GM12873 (cell line): ENCODE data around the gene ADCY4.

Source experiments
- TF ChIP-seq, protein P1 (sequence below): IDR thresholded peaks from 2 replicates; pipeline ENCODE4 v1.5.1; 2012; ENCODE audit warnings: low read depth, mild to moderate bottlenecking, moderate library complexity, low read length, control low read depth; ENCODE audit not compliant: insufficient read depth; ENCODE audit errors: missing control alignments

The ADCY4 gene

DNA sequence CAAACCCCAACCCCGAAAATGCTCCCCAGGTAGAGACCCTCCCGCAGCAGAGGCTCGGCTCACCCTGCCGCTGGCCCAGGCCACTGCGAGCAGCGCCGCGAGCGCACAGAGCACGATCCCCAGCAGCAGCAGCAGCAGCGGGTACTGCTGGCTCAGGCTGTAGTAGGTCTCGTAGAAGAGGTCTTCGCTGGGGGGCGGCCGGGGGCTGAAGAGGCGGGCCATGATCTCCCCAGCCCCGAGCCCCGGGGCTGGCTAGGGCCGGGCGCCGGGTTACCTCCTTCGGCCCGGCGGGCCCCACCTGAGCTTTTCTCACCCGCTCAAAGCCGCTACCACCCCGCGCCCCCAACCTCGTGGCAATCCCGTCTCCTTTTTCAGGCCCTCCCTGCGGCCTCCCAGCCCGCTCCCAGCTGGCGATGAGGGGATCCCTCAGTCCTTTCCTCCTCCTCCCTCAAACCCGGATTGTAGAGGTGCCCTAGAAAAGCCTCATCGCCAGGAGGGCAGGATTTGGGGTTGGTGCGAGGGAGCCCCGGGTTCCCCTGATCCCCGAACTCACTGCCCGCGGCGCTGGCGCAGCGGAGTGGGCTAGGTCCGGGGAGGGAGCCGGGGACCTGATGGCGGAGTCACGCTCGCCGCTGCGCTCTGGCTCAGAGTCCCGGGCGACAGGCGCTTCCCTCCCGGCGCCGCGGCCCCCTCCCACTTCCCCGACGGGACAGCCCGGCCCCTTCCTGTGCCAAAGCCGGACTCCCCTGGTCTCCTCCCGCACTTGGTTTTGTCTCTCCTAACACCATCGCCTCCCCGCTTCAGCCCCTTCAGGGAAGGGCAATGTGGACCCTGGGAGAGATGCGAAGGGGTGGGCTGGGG is at the start of gene ADCY4:
Gene ADCY4 (minus strand): TSS at position 641 of the 861 bp plus-strand sequence. CDS start 419 bp downstream, at position 222.
- TF ChIP-seq, protein P1, sequence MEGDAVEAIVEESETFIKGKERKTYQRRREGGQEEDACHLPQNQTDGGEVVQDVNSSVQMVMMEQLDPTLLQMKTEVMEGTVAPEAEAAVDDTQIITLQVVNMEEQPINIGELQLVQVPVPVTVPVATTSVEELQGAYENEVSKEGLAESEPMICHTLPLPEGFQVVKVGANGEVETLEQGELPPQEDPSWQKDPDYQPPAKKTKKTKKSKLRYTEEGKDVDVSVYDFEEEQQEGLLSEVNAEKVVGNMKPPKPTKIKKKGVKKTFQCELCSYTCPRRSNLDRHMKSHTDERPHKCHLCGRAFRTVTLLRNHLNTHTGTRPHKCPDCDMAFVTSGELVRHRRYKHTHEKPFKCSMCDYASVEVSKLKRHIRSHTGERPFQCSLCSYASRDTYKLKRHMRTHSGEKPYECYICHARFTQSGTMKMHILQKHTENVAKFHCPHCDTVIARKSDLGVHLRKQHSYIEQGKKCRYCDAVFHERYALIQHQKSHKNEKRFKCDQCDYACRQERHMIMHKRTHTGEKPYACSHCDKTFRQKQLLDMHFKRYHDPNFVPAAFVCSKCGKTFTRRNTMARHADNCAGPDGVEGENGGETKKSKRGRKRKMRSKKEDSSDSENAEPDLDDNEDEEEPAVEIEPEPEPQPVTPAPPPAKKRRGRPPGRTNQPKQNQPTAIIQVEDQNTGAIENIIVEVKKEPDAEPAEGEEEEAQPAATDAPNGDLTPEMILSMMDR: no peak

DNA sequence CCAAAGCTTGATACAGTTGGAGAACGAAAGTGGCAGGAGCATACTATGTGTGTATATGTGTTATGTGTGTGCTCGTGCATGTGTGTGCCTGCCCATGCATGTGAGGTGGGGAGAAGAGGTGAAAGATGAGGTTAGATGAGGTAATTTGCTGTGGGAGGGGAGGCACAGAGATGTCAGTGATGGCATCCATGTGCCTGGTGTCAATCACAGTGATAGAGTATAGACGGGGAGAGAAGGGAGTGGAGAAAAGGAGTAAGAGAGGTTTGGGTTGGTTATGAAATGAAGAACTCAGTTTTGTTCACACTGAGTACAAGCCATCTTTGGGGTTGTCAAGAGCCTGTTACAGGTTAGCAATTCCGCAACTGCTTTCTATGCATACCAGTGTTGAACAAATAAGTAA is 49.3 kb upstream of the ADCY4 start:
- TF ChIP-seq, protein P1: no peak

DNA sequence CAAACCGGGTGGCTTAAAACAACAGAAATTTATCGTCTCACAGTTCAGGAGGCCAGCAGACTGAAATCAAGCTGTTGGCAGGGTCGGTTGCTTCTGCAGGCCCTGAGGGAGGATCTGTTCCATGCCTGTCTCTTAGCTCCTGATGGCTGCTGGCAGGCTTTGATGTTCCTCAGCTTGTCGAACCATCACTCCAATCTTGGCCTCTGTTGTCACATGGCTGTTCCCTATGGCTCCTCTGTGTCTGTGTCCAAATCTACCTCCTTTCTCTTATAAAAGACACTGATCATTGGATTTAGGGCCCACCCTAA is 47.1 kb upstream of the ADCY4 start:
- TF ChIP-seq, protein P1: no peak

DNA sequence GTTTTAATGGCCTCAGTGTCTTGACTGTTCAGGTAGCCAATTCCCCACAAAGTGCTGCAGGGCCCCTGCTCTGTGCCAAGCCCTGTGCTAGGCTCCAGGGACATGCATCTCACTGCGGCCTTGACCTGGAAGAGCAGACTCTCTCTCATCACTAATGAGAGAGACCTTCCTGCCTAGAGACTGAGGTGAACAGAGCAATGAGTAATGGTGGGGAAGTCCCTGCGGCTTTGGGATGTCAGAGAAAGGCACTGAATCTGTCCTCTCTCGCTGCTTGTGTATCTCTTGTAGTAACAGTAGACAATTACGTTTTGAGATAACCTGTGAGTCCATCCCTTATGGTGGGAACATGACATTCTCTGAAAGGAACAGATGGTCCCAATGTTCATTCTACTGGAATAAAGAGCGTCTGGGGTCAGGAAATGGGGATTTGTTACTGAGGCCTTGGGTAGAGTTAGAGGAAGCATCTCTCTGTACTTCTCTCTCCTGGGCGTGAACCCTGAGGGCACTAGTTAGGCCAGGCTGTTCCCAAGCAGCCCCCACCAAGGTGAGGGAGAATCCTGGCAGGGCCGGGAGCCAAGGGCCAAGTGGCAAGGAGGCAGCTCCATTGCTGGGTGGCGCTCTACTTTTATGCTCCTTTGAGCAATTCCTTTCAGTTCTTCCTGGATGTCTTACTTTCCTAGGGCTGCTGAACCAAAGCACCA is 46.6 kb upstream of the ADCY4 start:
- TF ChIP-seq, protein P1: no peak

DNA sequence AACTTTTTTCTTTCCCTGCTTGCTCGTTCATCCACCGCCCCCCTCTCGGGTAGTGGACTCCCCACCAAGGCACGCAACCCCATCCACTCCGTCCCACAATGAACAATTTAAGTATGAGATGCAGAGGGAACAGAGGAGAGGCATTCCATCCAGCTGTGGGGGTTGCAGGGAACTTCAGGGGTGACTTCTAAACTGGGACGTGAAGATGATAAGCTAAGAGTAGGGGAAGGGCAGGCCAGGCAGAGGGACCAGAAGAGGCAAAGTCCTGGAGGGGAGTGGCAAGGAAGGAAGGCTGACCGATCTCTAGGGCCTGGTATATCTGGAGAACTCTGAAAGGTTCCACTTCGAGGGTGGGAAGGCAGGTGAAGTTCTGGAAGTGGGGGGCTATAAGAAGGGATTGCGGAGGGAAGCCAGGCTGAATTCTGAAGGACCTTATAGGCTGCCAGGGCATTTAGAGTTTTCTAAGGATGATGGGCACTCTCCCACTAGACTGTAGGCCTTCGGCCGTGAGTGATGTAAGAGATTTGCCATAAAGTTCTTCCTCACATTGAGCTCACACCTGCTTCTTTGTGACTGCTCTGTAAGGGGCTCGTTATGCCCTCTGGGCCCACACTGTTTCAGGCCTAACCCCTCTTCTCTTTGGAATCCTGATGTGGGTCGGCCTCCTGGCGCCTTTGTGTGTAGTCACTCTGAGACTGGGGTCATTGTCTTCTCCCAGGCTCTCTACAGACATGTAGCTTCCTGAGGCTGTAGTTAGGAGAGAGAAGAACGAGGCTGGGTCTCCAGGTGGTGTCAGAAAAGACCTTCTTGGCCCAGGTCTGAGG is 45.2 kb upstream of the ADCY4 start:
- TF ChIP-seq, protein P1: no peak

DNA sequence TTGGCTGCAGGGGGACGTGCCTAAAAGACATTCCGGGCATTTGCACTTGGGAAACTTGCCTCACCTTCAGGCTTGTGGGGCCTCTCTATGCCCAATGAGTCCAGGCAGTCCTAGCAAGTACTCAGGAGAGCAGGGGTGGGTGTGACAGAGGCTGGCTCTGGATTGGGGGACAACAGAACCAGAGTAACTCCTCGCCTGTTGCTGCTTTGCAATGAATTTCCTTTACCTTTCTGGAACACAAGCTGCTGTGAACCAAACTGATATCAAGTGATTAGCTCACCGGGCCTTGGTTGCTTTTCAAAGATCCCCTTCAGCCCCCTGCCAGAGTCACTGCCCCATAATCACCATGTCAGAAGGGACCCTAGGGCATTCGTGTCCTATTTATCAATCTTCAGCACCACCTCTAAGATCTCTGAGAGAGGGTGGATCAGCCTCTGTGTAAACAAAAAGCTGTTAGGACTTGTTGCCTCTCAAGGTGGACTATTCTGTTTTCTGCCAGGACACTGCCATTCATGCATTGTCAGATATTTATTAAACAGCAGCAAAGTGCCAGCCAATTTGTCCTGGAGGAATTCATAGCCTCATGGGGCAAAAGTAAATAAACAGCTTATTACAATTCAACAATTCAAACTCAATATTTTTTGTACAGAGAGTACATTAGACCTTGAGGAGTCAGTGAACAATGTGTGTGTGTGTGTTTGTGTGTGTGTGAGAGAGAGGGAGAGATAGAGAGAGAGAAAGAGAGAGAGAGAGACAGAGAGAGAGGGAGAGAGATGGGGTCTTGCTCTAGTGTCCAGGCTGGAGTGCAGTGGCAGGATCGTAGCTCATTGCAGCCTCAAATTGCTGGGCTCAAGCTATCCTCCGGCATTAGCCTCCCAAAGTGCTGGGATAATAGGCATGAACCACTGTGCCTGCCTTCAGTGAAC is 44.4 kb upstream of the ADCY4 start:
- TF ChIP-seq, protein P1: no peak
